ENCODE measurements around the gene CKAP5.
"Not testable (repeated sequence)": the region's sequence is repeated elsewhere in the genome, so short reads cannot be mapped to it uniquely, and the experiment has no call there.

Gene CKAP5

GRCh38 chr11:46736146-46736545 lies 109.9 kb downstream of the CKAP5 start:
- H3K4me3 ChIP-seq (ENCODE audit: low read length), result no peak overlapping the region
- no peak for DNase-seq (ENCODE audit: low read depth, low spot score)

- no peak overlapping the region for H3K4me3 ChIP-seq (ENCODE audit: low read length)
- no peak for DNase-seq (ENCODE audit: low read depth, low spot score)
These were observed 112.8 kb downstream of the CKAP5 start for GRCh38 chr11:46733234-46733633.

GRCh38 chr11:46731545-46731944 lies 114.5 kb downstream of the CKAP5 start:
- no peak overlapping the region for H3K4me3 ChIP-seq (ENCODE audit: low read length)
- no peak for DNase-seq (ENCODE audit: low read depth, low spot score)

GRCh38 chr11:46729110-46730027 lies 116.7 kb downstream of the CKAP5 start:
- DNase-seq (ENCODE audit: low read depth, low spot score), result no peak
- H3K4me3 ChIP-seq (ENCODE audit: low read length), result no peak overlapping the region

GRCh38 chr11:46728659-46729040 lies 117.4 kb downstream of the CKAP5 start:
- H3K4me3 ChIP-seq (ENCODE audit: low read length), result no peak overlapping the region
- DNase-seq (ENCODE audit: low read depth, low spot score), result no peak

- DNase-seq (ENCODE audit: low read depth, low spot score), result no peak
- H3K4me3 ChIP-seq (ENCODE audit: low read length), result no peak overlapping the region
These were observed 118.0 kb downstream of the CKAP5 start for GRCh38 chr11:46727952-46728658.

GRCh38 chr11:46726206-46726862 lies 119.7 kb downstream of the CKAP5 start:
- no peak for DNase-seq (ENCODE audit: low read depth, low spot score)
- H3K4me3 ChIP-seq (ENCODE audit: low read length), result no peak overlapping the region

- H3K4me3 ChIP-seq (ENCODE audit: low read length), result no peak overlapping the region
- DNase-seq (ENCODE audit: low read depth, low spot score), result no peak
These were observed 120.5 kb downstream of the CKAP5 start for GRCh38 chr11:46725338-46726205.

GRCh38 chr11:46724088-46724487 lies 122.0 kb downstream of the CKAP5 start:
- DNase-seq (ENCODE audit: low read depth, low spot score), result no peak
- H3K4me3 ChIP-seq (ENCODE audit: low read length), result no peak overlapping the region

- H3K4me3 ChIP-seq (ENCODE audit: low read length), result no peak overlapping the region
- no peak for DNase-seq (ENCODE audit: low read depth, low spot score)
These were observed 122.8 kb downstream of the CKAP5 start for GRCh38 chr11:46723359-46723680.

GRCh38 chr11:46722566-46723358 lies 123.3 kb downstream of the CKAP5 start:
- no peak for DNase-seq (ENCODE audit: low read depth, low spot score)
- H3K4me3 ChIP-seq (ENCODE audit: low read length), result no peak overlapping the region

- DNase-seq (ENCODE audit: low read depth, low spot score), result no peak
- H3K4me3 ChIP-seq (ENCODE audit: low read length), result no peak overlapping the region
These were observed 124.8 kb downstream of the CKAP5 start for GRCh38 chr11:46721286-46721685.

GRCh38 chr11:46719543-46720218 lies 126.4 kb downstream of the CKAP5 start:
- H3K4me3 ChIP-seq (ENCODE audit: low read length), result no peak overlapping the region
- DNase-seq (ENCODE audit: low read depth, low spot score), result no peak

GRCh38 chr11:46719048-46719542 lies 127.0 kb downstream of the CKAP5 start, which contains the start of gene F2:
TSS of gene F2 (plus strand) at chr11:46719213. CDS start at chr11:46719236, 23 bp downstream.
- DNase-seq (ENCODE audit: low read depth, low spot score), result no peak
- H3K4me3 ChIP-seq (ENCODE audit: low read length), result no peak within 1 kb of the TSS

GRCh38 chr11:46718155-46719019 lies 127.7 kb downstream of the CKAP5 start:
- DNase-seq (ENCODE audit: low read depth, low spot score), result no peak

GRCh38 chr11:46717825-46718154 lies 128.3 kb downstream of the CKAP5 start:
- H3K4me3 ChIP-seq (ENCODE audit: low read length); DNase-seq (ENCODE audit: low read depth, low spot score): not testable (repeated sequence)

More at GRCh38 chr11:46718155-46719019, 127.7 kb downstream of the CKAP5 start:
- H3K4me3 ChIP-seq (ENCODE audit: low read length), result no peak overlapping the region
